AG09309 (cell line): ENCODE measurements around the gene ZNF780A.
"Not testable (repeated sequence)": the region's sequence is repeated elsewhere in the genome, so short reads cannot be mapped to it uniquely, and the experiment has no call there.

Experiments used
- DNase-seq: peaks from one replicate; pipeline ENCODE4 v3.0.0-alpha.2; 2010; ENCODE audit warnings: low read depth
- H3K4me3 ChIP-seq: 2 replicates; pipeline ENCODE4 v1.5.1; 2011; ENCODE audit warnings: mild to moderate bottlenecking, low read depth, low read length, moderate library complexity; ENCODE audit not compliant: control insufficient read depth
- TF ChIP-seq, protein P1 (sequence below): IDR thresholded peaks from 2 replicates; pipeline ENCODE4 v1.5.1; 2011; ENCODE audit warnings: mild to moderate bottlenecking, low read depth, low read length, inconsistent platforms; ENCODE audit not compliant: insufficient read depth, control insufficient read depth; ENCODE audit errors: missing control alignments

Gene ZNF780A

DNA sequence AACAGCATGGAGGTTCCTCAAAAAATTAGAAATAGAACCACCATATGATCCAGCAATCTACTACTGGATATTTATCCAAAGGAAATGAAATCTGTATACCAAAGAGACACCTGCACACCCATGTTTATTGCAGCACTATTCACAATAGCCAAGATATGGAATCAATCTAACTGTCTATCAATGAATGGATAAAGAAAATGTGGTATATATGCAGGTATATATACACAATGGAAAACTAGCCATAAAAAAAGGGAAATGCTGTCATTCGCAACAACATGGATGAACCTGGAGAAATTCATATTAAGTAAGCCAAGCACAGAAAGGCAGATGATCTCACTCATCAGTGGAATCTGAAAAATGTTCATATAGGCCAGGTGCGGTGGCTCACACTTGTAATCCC is 37.3 kb downstream of the ZNF780A start:
- DNase-seq: no peak
- TF ChIP-seq, protein P1, sequence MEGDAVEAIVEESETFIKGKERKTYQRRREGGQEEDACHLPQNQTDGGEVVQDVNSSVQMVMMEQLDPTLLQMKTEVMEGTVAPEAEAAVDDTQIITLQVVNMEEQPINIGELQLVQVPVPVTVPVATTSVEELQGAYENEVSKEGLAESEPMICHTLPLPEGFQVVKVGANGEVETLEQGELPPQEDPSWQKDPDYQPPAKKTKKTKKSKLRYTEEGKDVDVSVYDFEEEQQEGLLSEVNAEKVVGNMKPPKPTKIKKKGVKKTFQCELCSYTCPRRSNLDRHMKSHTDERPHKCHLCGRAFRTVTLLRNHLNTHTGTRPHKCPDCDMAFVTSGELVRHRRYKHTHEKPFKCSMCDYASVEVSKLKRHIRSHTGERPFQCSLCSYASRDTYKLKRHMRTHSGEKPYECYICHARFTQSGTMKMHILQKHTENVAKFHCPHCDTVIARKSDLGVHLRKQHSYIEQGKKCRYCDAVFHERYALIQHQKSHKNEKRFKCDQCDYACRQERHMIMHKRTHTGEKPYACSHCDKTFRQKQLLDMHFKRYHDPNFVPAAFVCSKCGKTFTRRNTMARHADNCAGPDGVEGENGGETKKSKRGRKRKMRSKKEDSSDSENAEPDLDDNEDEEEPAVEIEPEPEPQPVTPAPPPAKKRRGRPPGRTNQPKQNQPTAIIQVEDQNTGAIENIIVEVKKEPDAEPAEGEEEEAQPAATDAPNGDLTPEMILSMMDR: no peak
- H3K4me3 ChIP-seq: no peak overlapping the region

DNA sequence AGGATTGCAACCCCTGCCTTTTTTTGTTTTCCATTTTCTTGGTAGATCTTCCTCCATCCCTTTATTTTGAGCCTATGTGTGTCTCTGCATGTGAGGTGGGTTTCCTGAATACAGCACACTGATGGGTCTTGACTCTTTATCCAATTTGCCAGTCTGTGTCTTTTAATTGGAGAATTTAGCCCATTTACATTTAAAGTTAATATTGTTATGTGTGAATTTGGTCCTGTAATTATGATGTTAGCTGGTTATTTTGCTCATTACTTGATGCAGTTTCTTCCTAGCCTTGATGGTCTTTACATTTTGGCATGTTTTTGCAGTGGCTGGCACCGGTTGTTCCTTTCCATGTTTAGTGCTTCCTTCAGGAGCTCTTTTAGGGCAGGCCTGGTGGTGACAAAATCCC is 49.0 kb downstream of the ZNF780A start:
- DNase-seq, H3K4me3 ChIP-seq: not testable (repeated sequence)

DNA sequence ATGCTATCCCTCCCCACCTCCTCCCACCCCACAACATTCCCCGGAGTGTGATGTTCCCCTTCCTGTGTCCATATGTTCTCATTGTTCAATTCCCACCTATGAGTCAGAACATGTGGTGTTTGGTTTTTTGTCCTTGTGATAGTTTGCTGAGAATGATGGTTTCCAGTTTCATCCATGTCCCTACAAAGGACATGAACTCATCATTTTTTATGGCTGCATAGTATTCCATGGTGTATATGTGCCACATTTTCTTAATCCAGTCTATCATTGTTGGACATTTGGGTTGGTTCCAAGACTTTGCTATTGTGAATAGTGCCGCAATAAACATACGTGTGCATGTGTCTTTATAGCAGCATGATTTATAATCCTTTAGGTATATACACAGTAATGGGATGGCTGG is 52.7 kb downstream of the ZNF780A start:
- DNase-seq, H3K4me3 ChIP-seq: not testable (repeated sequence)

DNA sequence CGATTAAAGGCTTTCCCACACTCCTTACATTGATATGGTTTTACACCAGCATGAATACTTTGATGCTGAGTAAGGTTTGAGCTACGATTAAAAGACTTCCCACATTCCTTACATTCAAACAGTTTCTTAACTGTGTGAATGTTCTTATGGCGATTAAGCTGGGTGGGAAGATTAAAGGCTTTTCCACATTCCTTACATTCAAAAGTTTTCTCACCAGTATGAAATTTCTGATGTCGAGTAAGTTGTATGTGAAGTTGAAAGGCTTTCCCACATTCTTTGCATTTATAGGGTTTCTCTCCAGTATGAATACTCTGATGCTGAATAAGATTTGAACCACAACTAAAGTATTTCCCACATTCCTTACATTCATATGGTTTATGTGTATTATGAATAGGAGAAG is 54.7 kb downstream of the ZNF780A start:
- H3K4me3 ChIP-seq: no peak overlapping the region
- TF ChIP-seq, protein P1: no peak
- no peak for DNase-seq

DNA sequence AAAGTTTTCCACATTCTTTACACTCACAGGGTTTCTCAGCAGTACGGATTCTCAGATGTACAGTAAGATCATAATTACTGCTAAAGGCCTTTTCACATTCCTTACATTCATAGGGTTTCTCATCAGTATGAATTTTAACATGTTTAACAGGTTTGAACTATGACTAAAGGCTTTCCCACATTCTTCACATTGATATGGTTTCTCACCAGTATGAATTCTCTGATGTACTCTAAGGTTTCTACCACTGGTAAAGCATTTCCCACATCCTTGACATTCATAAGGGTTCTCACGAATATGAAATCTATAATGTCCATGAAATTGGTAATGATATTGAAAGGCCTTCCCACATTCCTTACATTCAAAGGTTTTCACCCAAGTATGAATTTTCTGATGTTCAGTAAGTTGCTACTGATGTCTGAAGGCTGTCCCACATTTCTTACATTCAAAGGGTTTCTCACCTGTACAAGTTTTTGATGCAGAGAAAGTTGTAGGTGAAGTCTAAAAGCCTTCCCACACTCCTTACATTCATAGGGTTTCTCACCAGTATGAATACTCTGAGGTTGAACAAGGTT is 56.7 kb downstream of the ZNF780A start:
- TF ChIP-seq, protein P1: no peak
- H3K4me3 ChIP-seq: no peak overlapping the region
- DNase-seq: no peak

DNA sequence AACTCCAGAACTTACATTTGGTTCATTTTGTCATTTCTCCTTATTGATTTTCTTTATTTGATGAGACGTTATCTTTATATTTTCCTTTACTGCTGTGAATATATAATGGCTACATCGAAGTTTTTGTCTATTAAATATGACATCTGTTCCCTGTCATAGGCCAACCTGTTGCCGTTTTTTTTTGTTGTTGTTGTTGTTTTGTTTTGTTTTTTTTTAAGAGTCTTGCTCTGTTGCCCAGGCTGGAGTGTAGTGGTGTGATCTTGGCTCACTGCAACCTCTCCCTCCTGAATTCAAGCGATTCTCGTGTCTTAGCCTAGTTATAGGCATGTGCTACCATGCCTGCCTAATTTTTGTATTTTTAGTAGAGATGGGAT is 64.2 kb downstream of the ZNF780A start:
- H3K4me3 ChIP-seq: no peak overlapping the region
- no peak for DNase-seq
- TF ChIP-seq, protein P1: no peak

DNA sequence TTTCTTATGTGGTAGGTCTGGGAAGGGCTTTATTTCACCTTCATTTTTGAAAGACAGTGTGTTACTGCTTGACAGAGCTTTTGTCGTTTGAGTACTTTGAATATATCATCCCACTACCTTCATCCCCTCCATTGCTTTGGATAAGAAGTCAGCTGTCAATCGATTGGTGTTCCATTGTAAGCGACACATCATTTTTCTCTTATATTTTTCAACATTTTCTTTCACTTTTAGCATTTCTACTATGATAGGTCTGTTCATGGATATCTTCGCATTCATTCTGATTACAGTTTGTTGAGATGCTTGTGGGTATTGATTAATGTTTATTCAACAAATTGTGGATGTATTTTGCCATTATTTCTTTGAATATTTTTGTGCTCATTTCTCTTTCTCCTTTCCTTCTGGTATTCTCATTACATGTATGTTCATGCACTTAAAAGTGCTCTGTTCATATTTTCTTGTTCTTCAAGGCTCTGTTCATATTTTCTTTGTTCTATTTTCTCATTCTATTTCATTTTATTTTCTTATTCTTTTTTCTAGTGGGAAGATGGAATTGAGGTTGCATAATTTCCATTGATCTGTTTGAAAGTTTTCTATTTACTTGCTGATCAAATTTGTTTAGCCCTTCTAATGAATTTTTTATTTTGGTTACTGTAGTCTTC is 64.7 kb downstream of the ZNF780A start:
- no peak for DNase-seq
- no peak overlapping the region for H3K4me3 ChIP-seq
- TF ChIP-seq, protein P1: no peak

DNA sequence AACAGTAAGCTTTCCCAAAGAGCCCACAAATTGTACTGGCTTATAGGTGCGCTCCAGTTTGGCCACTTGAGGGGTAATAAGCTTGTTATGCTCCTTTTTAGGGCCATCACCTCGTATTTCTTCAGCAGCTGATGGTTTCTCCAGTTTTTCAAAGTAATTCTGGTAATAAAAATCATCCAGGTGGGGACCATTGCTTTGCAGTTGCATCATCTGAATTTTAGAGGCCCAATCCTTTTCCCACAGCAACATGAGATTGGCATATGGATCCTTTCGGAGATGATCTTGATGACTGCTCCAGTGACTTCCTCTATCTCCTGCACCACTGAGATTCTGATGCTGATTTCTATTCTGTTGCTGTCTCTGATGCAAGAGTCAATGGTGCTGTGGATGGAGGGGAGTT is 66.8 kb downstream of the ZNF780A start:
- no peak for DNase-seq
- TF ChIP-seq, protein P1: no peak
- H3K4me3 ChIP-seq: no peak overlapping the region
